Glomerular endothelial cell (primary cell): ENCODE results near the gene PADI4. TPM values are rescaled to one million over a fixed set of nuclear protein-coding genes. Genes with fewer than 3 reads are reported as not detected.
A peak's percentile ranks its signal among the peaks of the same experiment; 100 is the strongest.
"Not testable (repeated sequence)": the region's sequence is repeated elsewhere in the genome, so short reads cannot be mapped to it uniquely, and the experiment has no call there.

Experiments used
- DNase-seq: peaks from one replicate; pipeline ENCODE4 v3.0.0-alpha.2; 2011; ENCODE audit warnings: low read depth, low spot score; ENCODE audit errors: extremely low read depth
- total RNA-seq: library from RNA; depleted of rRNA; stranded (reverse); fragments of >200 nt; gene quantifications from 2 replicates; pipeline ENCODE4 v1.2.3, GENCODE V29; 2015

PADI4 gene
- total RNA-seq, 1 donor from 2014 or later = not detected

DNA sequence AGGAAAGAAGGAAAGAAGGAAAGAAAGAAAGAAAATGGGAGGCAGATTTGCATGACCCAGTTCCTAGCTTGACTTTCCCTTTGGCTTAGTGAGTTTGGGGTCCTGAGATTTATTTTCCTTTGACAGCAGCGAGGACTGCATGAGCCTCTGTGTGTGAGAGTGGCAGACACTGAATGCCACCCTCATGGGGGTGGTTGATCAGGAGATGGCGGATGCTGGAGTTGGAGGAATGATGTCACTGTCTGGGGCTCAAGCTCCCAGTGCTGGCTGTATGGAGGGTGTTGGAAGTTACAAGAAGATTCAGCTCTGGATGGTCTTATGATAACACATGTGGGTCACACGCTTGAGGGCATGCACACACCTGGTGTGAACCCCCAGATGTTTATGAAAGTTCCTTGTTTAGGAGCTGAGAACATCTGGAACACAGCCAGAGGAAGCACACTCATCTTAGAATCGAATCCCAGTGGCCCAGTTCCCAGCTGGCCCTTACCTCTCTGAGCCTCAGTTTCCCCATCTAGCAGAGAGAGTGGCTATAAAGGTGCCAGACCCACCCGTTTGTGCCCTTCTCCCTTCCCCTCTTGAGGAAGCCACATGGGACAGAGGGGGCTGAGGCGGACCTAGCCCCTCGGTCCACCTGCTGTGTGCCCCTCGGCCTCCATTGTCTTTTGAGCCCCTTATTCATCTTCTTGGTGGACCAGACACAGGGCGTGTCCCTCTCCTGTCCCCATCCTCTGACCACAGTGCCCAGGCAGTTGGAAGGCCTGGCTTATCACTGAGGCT lies 5.7 kb downstream of the PADI4 start:
- DNase-seq = no peak

DNA sequence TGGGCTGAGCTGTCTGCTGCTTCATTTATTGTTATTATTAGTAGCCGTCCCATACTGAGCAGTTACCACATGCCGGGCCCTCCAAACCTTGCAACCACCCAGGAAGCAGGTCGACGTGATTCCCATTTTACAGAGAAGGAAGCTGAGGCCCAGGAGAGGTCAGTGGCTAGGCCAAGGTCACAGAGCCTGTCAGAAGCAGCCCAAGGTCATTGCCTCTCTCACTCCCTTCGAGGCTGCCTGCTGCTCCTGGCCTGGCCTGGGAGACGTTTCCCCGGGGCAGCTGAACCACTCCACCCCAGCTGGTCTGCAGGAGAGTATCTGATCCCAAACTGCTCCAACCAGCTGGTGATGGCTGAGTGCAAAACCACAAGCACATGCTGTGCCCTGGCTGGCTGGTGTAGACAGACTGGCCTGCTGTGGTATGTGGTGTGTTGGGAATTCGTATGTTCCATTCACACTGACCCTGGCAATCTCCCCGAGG lies 6.5 kb downstream of the PADI4 start:
- DNase-seq = no peak

DNA sequence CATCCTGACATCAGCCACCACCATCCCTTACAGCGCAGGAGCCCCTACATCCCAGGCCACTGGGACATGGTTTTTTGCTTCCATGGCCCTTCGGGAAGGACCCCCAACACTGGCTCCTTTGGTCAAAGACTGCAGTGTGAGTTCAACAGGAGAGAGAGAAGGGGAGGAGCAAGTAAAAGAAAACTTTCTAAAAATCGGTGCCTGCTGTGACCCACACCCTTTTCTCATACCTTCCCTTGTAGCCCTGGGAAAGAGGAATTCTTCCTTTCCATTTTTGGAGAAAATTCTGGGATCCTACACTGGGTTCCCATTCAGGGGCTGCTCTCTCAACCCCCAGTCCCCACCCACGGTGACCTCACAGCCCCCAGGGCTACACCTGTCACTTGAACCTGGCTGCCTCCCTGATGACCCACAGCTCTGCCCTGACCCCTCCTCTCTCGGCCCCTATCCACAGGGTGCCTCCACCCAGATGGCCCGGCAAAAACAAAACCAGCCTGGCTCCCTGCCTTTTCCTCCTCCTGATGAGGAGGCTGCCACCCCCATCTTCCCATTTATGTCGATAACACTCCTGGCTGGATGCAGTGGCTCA lies 7.6 kb downstream of the PADI4 start:
- no peak for DNase-seq

DNA sequence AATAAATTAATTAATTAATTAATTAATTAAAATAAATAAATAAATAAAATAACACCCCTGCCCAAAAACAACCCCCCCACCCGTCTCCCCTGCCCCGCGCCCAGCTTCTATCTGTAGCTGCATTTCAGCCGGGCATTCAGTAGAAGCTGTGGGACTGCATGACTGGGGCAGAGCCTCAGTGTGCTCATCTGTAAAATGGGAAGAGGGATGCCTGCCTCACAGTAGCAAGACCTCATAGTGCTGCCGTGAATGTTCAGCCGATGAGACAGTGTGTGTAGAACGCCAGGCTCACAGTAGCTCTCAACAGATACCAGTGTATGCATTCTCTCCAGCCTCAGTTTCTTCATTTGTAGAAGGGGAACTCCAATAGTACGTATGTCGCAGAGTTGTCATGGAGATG lies 8.7 kb downstream of the PADI4 start:
- DNase-seq = no peak

DNA sequence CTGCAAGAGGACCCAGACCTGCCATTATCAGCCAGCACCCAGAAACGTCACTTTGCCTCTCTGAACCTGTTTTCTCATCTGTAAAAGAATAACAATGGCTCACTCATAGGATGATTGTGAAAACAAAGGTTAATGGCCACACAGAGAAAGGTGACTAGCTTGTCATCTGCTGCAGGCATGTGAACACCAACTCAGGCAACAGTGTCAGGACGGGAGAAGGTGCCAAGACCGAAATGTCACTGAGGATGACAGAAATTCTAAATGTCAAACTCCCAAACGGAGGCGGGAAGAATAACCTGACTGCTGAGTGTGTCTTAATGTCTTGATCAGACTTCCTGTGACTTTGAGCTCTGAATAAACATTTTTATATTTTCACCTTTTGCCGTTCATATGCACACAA lies 10.3 kb downstream of the PADI4 start:
- DNase-seq = no peak

DNA sequence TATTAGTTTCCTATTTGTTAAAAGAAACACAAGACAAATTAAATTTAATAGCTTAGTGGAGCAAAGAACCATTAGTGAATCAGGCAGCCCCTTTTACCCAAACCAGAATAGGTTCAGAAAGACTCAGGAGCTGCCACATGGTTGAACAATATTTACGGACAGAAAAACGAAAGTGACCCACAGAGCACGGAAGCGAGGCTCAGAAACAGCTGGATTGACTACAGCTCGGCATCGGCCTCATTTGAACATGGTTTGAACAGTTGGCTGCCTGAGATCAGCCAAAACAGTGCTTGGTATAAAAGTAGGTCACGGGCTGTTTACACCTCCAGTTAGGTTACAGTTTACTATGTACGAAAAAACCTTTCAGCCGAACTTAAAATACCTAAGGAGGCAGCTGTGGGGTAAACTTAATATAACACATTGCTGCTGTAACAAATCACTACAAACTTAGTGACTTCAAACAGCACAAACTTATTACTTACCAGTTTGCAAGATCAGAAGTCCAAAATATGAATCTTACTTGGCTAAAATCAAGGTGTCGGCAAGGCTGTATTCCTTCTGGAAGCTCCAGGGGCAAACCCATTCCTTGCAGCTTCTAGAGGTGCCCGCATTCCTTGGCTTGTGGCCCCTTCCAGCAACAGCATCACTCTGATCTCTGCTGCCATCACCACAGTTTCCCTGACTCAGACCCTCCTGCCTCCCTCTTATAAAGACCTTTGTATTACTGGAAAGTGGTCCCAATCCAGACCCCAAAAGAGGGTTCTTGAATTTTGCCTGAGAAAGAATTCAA lies 11.8 kb downstream of the PADI4 start:
- no peak for DNase-seq

DNA sequence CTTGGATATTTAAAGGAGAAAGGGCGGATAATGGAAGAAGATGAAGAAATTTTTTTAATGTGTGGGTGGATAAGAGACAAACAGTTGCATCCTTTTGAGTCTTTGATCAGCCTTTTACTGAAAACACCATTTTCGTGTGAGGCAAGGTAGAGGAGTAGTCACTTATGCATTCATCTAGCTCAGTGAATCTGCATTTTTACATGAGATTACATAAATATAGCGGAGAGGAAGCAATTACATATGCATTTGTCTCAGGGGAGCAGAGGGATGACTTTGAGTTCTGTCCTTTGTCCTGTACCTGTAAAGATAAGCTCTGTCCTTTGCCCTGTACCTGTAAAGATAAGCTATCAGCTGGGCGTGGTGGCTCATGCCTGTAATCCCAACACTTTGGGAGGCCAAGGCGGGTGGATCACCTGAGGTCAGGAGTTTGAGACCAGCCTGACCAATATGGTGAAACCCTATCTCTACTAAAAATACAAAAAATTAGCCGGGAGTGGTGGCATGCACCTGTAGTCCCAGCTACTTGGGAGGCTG lies 13.9 kb downstream of the PADI4 start:
- DNase-seq = not testable (repeated sequence)

DNA sequence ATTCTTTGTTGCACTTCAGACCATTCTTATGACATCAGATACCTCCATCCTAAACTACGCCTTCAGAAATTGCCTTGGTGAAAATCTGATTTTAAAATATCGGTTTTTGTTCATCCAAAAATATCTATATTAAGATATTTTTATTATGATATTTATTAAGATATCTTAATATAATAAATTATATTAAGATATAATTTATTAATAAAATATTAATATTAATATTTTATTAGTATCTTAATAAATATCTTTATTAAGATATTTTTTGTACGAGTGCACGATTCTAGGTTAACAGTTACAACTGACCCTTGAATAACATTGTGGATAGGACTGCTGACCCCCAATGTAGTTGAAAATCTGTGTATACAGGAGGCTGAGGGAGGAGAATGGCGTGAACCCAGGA lies 20.9 kb downstream of the PADI4 start:
- no peak for DNase-seq

DNA sequence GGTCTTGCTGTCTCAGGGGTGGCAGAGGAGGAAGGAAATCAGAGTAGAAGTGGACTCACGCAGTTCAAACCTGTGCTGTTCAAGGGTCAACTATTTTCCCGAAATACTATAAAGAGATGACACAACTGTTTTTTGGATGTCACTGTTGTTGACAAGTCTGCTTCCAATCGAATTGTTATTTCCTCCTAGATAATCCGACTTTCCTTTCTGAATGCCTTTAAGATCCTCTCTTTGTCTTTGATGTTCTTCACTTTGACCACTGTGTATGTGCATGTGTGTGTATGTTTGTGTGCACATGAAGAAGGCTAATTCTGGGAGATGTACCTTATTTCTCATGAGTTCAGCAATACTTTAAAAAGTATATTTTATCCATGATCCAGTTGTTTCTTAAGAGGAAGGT lies 21.6 kb downstream of the PADI4 start:
- DNase-seq = no peak

DNA sequence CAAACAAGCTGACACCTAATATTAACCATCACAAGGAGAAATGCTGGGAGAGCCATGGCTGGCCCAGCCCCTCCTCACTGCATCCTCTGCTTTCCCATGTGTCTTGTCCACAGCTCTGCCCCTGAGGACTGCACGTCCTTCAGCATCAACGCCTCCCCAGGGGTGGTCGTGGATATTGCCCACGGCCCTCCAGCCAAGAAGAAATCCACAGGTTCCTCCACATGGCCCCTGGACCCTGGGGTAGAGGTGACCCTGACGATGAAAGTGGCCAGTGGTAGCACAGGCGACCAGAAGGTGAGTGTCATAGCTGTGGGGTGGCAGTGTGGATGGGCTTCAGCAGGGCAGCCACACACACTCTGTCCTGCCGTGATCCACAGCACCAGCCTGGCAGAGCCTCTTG lies 22.9 kb downstream of the PADI4 start:
- DNase-seq = no peak

DNA sequence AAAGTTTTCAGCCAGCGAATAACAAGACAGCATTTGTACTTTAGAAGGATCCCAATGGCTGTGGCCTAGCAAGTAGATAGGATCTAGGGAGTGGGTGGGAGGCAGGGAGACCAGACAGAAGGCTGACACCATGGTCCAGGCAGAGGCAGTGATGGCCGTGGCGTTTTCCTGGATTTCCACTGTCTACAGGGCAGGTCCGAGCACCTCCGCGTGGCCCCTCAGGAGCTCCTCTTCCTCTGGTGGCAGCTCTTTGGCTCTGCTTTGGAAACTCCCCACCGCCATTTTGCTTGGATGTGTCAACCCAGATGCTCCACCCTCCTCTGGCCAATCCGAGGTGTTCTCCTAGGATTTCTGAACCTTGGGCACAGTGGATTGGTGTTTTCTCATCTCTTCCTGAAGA lies 25.1 kb downstream of the PADI4 start:
- DNase-seq = no peak

DNA sequence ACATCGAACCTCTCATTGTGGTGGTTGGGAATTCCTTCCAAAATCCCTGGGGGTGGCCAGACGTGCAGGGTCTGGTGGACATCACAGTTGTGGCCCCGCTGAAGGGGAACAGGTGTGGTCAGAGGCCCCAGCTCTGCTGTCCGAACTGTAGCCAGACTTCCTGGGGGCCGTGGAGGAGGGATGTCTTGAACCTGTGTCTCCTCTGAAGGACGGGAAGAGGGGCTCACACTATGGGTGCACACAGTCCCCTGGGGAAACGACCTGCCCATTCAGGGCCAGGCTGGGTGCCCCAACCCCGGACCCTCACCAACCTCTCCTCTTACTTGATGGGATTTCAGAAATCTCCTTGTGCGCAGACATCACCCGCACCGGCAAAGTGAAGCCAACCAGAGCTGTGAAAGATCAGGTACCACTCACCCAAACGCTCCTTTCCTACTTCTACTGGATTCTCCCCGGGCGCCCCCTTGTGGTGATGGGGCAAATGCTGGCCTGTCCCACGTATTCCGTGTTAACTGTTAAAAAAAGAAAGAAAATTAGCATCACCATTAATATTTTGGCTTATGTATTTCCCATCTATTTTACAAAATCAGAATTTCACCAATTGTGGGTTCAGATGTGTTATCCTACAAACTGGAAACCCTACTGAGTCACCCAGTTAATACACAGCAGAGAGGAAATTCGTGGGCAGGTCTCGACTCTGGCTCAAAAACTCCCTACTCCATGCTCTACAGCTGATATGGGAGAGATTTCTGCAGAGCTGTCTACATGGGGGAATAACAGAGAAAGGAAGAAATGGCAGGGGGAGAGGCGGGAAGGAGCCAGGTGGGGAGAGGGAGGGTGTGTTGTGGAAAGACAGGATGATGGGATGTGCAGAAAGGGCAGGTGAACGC lies 28.1 kb downstream of the PADI4 start:
- peak; percentile 9 for DNase-seq

DNA sequence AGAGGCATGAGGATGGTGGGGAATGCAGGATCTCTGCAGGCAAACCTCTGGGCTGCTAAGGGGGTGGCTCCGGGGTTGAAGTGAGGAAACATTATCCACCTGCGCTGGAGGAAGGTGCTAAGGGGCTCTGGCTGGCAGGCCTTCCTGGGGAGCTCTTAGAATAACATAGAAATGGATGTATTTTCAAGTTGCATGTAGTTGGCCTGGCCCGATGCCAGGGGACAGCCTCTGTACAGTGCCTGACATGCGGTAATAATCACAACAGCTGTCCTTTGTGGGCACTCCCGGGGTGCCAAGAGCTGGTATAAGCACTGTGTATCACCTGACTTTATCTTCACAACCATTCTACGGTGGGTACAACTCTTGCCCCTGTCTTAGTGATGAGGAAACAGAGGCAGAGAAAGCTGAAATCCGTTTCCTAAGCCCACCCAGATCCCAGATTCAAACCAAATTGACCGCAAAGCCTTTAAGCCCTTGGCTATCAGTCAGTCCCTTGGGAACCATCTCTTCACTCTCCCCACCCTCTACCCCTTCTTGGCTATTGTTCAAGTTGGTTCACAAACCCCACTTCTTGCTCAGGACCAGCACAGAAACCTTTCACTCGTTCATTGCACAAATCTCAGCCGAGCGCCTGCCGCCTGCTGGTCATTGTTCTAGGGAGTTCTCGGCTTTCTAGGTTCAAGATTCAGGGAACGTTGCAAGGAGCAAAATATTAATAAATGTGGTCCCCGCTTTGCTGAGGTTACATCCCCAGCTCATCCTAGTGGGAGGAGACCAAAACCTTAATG lies 30.9 kb downstream of the PADI4 start:
- DNase-seq = no peak

DNA sequence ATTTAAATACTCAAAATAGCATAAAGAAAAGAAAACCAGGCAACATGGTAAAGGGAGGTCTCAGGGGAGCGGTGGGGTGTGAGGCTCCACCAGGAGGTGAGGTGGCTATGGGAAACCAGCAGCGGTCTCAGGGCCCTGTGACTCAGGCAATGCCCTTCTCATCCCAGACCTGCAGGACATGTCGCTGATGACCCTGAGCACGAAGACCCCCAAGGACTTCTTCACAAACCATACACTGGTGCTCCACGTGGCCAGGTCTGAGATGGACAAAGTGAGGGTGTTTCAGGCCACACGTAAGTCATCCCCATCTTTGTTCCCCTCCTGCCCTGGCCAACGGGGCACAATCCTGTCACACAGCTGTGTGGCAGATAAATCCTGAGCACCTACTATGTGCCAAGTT lies 31.5 kb downstream of the PADI4 start:
- no peak for DNase-seq

DNA sequence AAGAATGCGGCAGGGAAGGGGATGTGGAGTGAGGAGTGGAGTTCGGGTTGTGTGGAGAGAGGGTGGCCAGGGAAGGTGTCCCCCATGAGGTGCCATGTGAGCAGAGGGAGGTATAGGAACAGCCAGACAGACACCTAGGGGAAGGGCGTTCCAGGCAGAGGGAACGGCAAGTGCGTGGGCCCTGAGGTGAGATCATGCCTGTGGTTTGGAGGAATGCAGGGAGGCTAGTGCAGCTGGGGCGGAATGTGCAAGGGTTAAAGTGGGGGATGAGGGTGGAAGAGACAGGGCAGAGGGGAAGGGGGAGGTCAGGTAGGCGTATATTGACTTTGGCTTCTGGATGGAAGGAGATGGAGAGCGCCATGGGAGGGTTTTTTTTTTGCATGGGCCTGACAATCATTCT lies 32.4 kb downstream of the PADI4 start:
- DNase-seq = no peak

DNA sequence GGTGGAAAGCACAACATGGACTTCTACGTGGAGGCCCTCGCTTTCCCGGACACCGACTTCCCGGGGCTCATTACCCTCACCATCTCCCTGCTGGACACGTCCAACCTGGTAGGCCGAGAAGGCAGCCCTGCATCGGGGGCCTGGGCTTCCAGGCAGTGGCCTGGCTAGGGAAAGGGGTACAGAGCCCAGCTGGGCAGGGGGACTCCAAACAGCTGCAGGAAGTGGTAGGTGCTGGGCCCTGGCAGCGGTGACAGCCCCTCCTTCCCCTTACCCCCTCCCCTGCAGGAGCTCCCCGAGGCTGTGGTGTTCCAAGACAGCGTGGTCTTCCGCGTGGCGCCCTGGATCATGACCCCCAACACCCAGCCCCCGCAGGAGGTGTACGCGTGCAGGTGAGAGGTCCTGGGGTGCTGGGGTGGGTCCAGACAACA lies 34.0 kb downstream of the PADI4 start:
- DNase-seq = no peak

DNA sequence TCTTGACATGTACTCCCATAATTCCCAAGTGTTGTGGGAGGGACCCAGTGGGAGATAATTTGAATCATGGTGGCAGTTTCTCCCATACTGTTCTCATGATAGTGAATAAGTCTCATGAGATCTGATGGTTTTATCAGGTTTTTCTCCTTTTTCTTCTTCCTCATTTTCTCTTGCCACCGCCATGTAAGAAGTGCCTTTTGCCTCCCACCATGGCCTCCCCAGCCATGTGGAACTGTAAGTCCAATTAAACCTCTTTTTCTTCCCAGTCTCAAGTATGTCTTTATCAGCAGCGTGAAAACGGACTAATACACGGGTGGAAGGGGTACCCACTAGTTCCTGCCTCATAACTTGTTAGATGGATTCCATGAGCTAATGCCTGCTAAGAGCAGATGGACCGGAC lies 37.5 kb downstream of the PADI4 start:
- not testable (repeated sequence) for DNase-seq

DNA sequence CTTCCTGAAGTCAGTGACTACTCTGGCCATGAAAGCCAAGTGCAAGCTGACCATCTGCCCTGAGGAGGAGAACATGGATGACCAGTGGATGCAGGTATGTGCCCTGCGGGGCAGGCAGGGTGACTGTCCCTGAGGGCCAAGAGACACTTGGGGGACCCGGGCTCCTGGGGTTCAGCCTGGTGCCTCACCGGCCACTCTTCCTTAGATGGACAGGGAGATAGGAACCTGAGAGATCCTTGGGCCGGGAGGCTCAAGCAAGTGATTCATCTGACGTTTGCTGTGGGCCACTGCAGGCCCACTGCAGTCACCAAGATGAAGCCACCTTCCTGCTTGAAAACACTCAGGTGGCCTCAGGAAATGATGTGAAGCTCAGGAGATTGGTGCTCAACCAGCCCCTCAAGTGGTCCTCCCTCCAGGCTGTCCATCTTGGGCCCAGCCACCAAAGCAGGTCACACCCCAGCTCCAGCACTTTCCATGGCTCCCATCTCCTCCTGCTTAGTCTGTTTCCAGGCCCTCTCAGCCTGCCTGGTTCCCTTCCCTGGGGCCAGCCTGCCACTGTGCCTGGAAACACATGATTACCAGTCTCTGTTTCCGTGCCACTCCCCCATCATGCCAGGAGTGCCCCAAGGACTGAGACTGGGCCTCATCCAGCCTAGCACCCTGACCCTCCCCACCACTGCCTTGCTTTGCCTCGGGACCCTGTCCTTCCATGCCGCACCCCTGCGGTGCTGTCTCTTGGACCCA lies 38.2 kb downstream of the PADI4 start:
- DNase-seq = no peak
